Muscle layer of duodenum (tissue), 2 donors: ENCODE results near the gene IL11RA.

ENCODE experiments used
- H3K27ac ChIP-seq: one replicate; pipeline ENCODE4 v1.7.0; 2013; ENCODE audit warnings: mild to moderate bottlenecking, low read length
- H3K27me3 ChIP-seq: one replicate; pipeline ENCODE4 v1.7.0; 2013; ENCODE audit warnings: low read depth, mild to moderate bottlenecking, control low read depth, low read length
- H3K36me3 ChIP-seq, 2 donors: one replicate each; pipeline ENCODE4 v1.7.0; 2013; ENCODE audit warnings: low read length in 2 of 2, control low read depth in 1 of 2, mild to moderate bottlenecking in 1 of 2; ENCODE audit not compliant: insufficient read depth in 2 of 2, control insufficient read depth in 1 of 2
- H3K4me1 ChIP-seq, 2 donors: one replicate each; pipeline ENCODE4 v1.7.0; 2013; ENCODE audit warnings: low read length in 2 of 2, mild to moderate bottlenecking in 2 of 2, control low read depth in 1 of 2, moderate library complexity in 1 of 2; ENCODE audit not compliant: insufficient read depth in 2 of 2, control insufficient read depth in 1 of 2
- H3K4me3 ChIP-seq, 2 donors: one replicate each; pipeline ENCODE4 v1.7.0; 2013; ENCODE audit warnings: low read length in 2 of 2, low read depth in 1 of 2, mild to moderate bottlenecking in 1 of 2
- H3K9me3 ChIP-seq, 2 donors: one replicate each; pipeline ENCODE4 v1.7.0; 2013; ENCODE audit warnings: low read length in 2 of 2, control low read depth in 1 of 2, mild to moderate bottlenecking in 1 of 2; ENCODE audit not compliant: control insufficient read depth in 1 of 2
- donor health status: healthy.

The IL11RA gene

GRCh38 chr9:34691936-34692315 lies 39.9 kb downstream of the IL11RA start:
- no peaks in the 10 kb centered on the region for H3K27me3 ChIP-seq
- H3K36me3 ChIP-seq = no peaks in the 10 kb centered on the region
- no peak overlapping the region for H3K4me3 ChIP-seq
- no peaks in the 10 kb centered on the region for H3K9me3 ChIP-seq
- no peaks in the 10 kb centered on the region for H3K4me1 ChIP-seq
- no peak overlapping the region for H3K27ac ChIP-seq

- H3K4me1 ChIP-seq = no peaks in the 10 kb centered on the region
- H3K36me3 ChIP-seq = no peaks in the 10 kb centered on the region
- H3K4me3 ChIP-seq = no peak overlapping the region
- no peaks in the 10 kb centered on the region for H3K9me3 ChIP-seq
- H3K27ac ChIP-seq = no peak overlapping the region
- no peaks in the 10 kb centered on the region for H3K27me3 ChIP-seq
Measured at GRCh38 chr9:34693560-34693959, 41.6 kb downstream of the IL11RA start.

- no peak overlapping the region for H3K4me3 ChIP-seq
- H3K4me1 ChIP-seq = no peaks in the 10 kb centered on the region
- H3K27ac ChIP-seq = no peak overlapping the region
- no peaks in the 10 kb centered on the region for H3K9me3 ChIP-seq
- H3K36me3 ChIP-seq = no peaks in the 10 kb centered on the region
- H3K27me3 ChIP-seq = no peaks in the 10 kb centered on the region
Measured at GRCh38 chr9:34694811-34695210, 42.8 kb downstream of the IL11RA start.

- H3K4me3 ChIP-seq = peak overlapping the region; percentile 76 to 89
- no peak overlapping the region for H3K27ac ChIP-seq
- H3K27me3 ChIP-seq = no peaks in the 10 kb centered on the region
- no peaks in the 10 kb centered on the region for H3K9me3 ChIP-seq
- no peaks in the 10 kb centered on the region for H3K36me3 ChIP-seq
- peaks cover 0 to 3% of the 10 kb centered on the region in 2 donors for H3K4me1 ChIP-seq
Measured at GRCh38 chr9:34701023-34701768, 49.2 kb downstream of the IL11RA start.

- Histone ChIP-seq H3K36me3 (no peaks in the 10 kb centered on the region), H3K27me3 (no peaks in the 10 kb centered on the region), H3K9me3 (no peaks in the 10 kb centered on the region), H3K4me3 (peak overlapping the region; percentile 76 to 89), H3K27ac (peak overlapping the region; percentile 70), H3K4me1 (peaks cover 0 to 3% of the 10 kb centered on the region in 2 donors)
Measured at GRCh38 chr9:34701769-34702736, 50.1 kb downstream of the IL11RA start.

- no peak overlapping the region for H3K4me3 ChIP-seq
- H3K27me3 ChIP-seq = no peaks in the 10 kb centered on the region
- H3K27ac ChIP-seq = no peak overlapping the region
- H3K9me3 ChIP-seq = no peaks in the 10 kb centered on the region
- peaks cover 0 to 7% of the 10 kb centered on the region in 2 donors for H3K4me1 ChIP-seq
- no peaks in the 10 kb centered on the region for H3K36me3 ChIP-seq
Measured at GRCh38 chr9:34707130-34707529, 55.1 kb downstream of the IL11RA start.

GRCh38 chr9:34709196-34709978 lies 57.4 kb downstream of the IL11RA start:
- Histone ChIP-seq H3K36me3 (no peaks in the 10 kb centered on the region), H3K4me1 (peaks cover 0 to 7% of the 10 kb centered on the region in 2 donors), H3K4me3 (no peak overlapping the region), H3K27ac (no peak overlapping the region), H3K9me3 (no peaks in the 10 kb centered on the region), H3K27me3 (no peaks in the 10 kb centered on the region)

- Histone ChIP-seq H3K4me1 (peaks cover 0 to 7% of the 10 kb centered on the region in 2 donors), H3K36me3 (no peaks in the 10 kb centered on the region), H3K27ac (no peak within 1 kb of the TSS), H3K4me3 (no peak within 1 kb of the TSS), H3K27me3 (no peaks in the 10 kb centered on the region), H3K9me3 (no peaks in the 10 kb centered on the region)
Measured at GRCh38 chr9:34710023-34710422, 58.0 kb downstream of the IL11RA start, which contains the start of gene CCL21. TSS of gene CCL21 (minus strand) at chr9:34710136. CDS start at chr9:34710066, 70 bp downstream.
